SU-DHL-6 (cell line): ENCODE measurements around the gene ABCA13.

ENCODE experiments used
- H2AFZ ChIP-seq: fragments of 200-600 bp; sonication (generic); 2 replicates; pipeline ENCODE4 v1.6.1; 2014; ENCODE audit warnings: low read depth, mild to moderate bottlenecking, moderate library complexity, mixed read lengths, antibody characterized with exemption, low read length; ENCODE audit not compliant: severe bottlenecking
- H3F3A ChIP-seq: fragments of 200-600 bp; shearing (Covaris generic); 2 replicates; pipeline ENCODE4 v1.6.0; 2016; ENCODE audit warnings: antibody characterized with exemption, mild to moderate bottlenecking; ENCODE audit not compliant: insufficient read depth
- H3K27ac ChIP-seq: fragments of 200-600 bp; sonication (generic); 2 replicates; pipeline ENCODE4 v1.5.1; 2016; ENCODE audit warnings: low read depth, mild to moderate bottlenecking, low read length, moderate library complexity, mixed read lengths
- H3K27me3 ChIP-seq: fragments of 200-600 bp; sonication (generic), shearing (Covaris generic); 2 replicates; pipeline ENCODE4 v1.6.0; 2014; ENCODE audit warnings: mild to moderate bottlenecking, low read length
- H3K36me3 ChIP-seq: fragments of 200-600 bp; sonication (generic); 2 replicates; pipeline ENCODE4 v1.6.1; 2014; ENCODE audit warnings: mild to moderate bottlenecking, low read length, mixed read lengths
- H3K4me2 ChIP-seq: fragments of 300-600, 200-600 bp; shearing (Covaris generic), sonication (generic); 2 replicates; pipeline ENCODE4 v1.6.0; 2014; ENCODE audit warnings: low read length, low read depth, mild to moderate bottlenecking; ENCODE audit not compliant: poor library complexity, severe bottlenecking
- H3K4me3 ChIP-seq: fragments of 200-600 bp; sonication (generic); 2 replicates; pipeline ENCODE4 v1.5.1; 2014; ENCODE audit warnings: antibody characterized with exemption, low read length, mild to moderate bottlenecking, mixed read lengths; ENCODE audit not compliant: insufficient read depth, poor library complexity, severe bottlenecking
- H3K79me2 ChIP-seq: fragments of 200-600 bp; sonication (generic); 2 replicates; pipeline ENCODE4 v1.6.1; 2014; ENCODE audit warnings: mild to moderate bottlenecking, low read length, moderate library complexity; ENCODE audit not compliant: insufficient read depth
- H3K9ac ChIP-seq: fragments of 200-600 bp; sonication (generic); 2 replicates; pipeline ENCODE4 v1.7.0; 2014; ENCODE audit warnings: mild to moderate bottlenecking, low read length
- H3K9me2 ChIP-seq: fragments of 200-600 bp; sonication (generic); replicated peaks from 2 replicates; pipeline ENCODE4 v1.6.1; 2014; ENCODE audit warnings: low read length; ENCODE audit not compliant: insufficient read depth
- H3K9me3 ChIP-seq: fragments of 200-600 bp; sonication (generic); 2 replicates; pipeline ENCODE4 v1.6.1; 2014; ENCODE audit warnings: low read length, mixed read lengths; ENCODE audit not compliant: insufficient read depth
- H4K20me1 ChIP-seq: fragments of 200-600 bp; sonication (generic); 2 replicates; pipeline ENCODE4 v1.6.1; 2014; ENCODE audit warnings: low read depth, mild to moderate bottlenecking, antibody characterized with exemption, low read length, moderate library complexity, mixed read lengths
- EZH2phosphoT487 ChIP-seq: fragments of 200-600 bp; sonication (generic), shearing (Covaris generic); conservative IDR thresholded peaks from 2 replicates; pipeline ENCODE4 v1.6.1; 2018; ENCODE audit warnings: mild to moderate bottlenecking, antibody characterized with exemption, low read length, moderate library complexity, mixed read lengths
- TF ChIP-seq, protein P1 (sequence below): fragments of 200-600 bp; sonication (generic); IDR thresholded peaks from one replicate; pipeline ENCODE4 v1.5.1; 2017; ENCODE audit warnings: antibody characterized with exemption, mild to moderate bottlenecking, low read length, moderate library complexity; ENCODE audit not compliant: insufficient read depth, poor library complexity, severe bottlenecking

Gene ABCA13

DNA sequence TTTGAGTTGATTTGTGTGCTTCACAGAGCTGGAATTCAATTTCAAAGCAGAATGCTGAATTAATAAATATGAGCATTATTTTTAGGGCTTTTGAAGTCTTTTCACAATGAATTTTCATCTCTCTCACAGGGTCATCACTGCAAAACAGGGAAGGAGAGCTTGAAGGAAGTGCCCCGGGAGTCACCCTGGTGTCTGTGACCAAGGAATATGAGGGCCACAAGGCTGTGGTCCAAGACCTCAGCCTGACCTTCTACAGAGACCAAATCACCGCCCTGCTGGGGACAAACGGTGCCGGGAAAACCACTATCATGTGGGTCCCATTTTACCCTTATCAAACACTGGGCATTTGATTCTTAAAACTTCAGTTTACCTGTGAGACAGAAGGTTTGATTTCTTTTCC lies 217.7 kb downstream of the ABCA13 start:
- Histone ChIP-seq H3K27ac (no peak overlapping the region), H3K4me3 (no peak overlapping the region), H3F3A (no peaks in the 10 kb centered on the region), H2AFZ (no peak overlapping the region), H4K20me1 (no peaks in the 10 kb centered on the region), H3K79me2 (no peaks in the 10 kb centered on the region), H3K9me2 (no peaks in the 10 kb centered on the region), H3K4me2 (no peak overlapping the region), H3K27me3 (no peaks in the 10 kb centered on the region), H3K9me3 (no peaks in the 10 kb centered on the region), H3K36me3 (no peaks in the 10 kb centered on the region), H3K9ac (no peak overlapping the region)
- TF ChIP-seq EZH2phosphoT487 = no peak
- TF ChIP-seq, protein P1, sequence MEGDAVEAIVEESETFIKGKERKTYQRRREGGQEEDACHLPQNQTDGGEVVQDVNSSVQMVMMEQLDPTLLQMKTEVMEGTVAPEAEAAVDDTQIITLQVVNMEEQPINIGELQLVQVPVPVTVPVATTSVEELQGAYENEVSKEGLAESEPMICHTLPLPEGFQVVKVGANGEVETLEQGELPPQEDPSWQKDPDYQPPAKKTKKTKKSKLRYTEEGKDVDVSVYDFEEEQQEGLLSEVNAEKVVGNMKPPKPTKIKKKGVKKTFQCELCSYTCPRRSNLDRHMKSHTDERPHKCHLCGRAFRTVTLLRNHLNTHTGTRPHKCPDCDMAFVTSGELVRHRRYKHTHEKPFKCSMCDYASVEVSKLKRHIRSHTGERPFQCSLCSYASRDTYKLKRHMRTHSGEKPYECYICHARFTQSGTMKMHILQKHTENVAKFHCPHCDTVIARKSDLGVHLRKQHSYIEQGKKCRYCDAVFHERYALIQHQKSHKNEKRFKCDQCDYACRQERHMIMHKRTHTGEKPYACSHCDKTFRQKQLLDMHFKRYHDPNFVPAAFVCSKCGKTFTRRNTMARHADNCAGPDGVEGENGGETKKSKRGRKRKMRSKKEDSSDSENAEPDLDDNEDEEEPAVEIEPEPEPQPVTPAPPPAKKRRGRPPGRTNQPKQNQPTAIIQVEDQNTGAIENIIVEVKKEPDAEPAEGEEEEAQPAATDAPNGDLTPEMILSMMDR = no peak

DNA sequence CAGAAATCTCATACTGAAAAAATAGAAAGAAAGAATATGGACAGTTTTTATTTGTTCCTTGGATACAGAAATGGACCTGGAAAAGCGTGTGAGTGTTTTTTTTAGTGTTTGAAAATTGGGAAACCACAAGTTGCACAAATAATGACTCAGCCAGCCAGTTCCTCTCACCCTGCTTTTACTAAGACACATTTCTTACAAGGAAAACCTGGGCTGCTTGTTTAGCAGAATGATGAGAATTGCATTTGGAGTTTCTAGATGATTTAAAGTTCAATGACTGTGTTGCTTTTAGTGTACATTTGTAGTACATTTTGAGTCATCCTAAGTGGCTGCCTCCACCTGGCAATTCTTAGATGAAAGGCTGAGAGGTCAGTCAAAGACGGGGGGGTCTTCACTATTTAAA lies 218.7 kb downstream of the ABCA13 start:
- Histone ChIP-seq H3K27me3 (no peaks in the 10 kb centered on the region), H3K4me2 (no peak overlapping the region), H2AFZ (no peak overlapping the region), H3K9me3 (no peaks in the 10 kb centered on the region), H3K9me2 (no peaks in the 10 kb centered on the region), H3K9ac (no peak overlapping the region), H3K36me3 (no peaks in the 10 kb centered on the region), H3K27ac (no peak overlapping the region), H3K79me2 (no peaks in the 10 kb centered on the region), H3F3A (no peaks in the 10 kb centered on the region), H3K4me3 (no peak overlapping the region), H4K20me1 (no peaks in the 10 kb centered on the region)
- TF ChIP-seq, protein P1 = no peak
- TF ChIP-seq EZH2phosphoT487 = no peak

DNA sequence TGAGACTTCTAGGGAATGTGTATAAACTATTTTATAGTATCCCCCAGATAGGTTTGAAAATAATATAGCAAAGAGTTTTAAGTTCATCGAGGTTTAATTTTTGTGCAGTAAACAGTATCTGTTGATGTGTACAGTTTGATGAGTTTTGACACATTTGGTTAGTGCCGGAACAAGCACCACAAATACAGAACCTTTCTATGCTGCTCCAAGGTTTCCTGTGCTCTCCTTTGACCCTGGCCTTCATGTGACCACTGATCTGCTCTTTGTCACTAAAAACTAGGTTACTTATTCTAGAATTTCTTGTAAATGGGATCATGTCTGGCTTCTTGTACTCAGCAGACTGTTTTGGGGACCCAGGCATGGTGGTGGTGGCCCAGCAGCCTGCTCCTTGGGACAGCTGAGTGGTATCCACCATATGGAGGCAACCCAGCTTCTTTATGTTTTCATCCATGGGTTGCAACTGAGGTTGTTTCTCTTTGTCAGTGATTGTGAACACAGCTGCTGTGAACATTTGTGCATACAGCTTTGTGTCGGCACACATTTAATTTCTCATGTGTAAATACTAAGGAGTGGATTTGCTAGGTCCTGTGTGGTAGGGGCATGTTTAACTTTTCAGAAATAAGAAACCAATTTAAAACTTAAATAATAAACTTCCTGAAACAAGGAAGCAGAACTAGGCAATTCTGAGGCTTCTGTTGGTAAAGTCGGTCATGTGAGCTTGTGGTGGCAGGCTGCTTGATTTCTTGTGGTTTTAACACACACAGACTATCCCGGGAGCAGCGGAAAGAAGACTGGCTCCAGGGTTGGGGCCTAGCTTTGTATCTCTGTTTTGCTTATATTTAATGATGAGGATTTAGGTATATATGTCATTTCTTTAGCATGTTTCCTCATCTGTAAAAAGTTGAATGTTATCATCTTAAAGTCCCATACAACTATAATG lies 219.4 kb downstream of the ABCA13 start:
- Histone ChIP-seq H3K36me3 (no peaks in the 10 kb centered on the region), H3K27me3 (no peaks in the 10 kb centered on the region), H3K9me2 (no peaks in the 10 kb centered on the region), H3K79me2 (no peaks in the 10 kb centered on the region), H3K4me3 (no peak overlapping the region), H3K9ac (no peak overlapping the region), H4K20me1 (no peaks in the 10 kb centered on the region), H3K9me3 (no peaks in the 10 kb centered on the region), H2AFZ (no peak overlapping the region), H3K4me2 (no peak overlapping the region), H3F3A (no peaks in the 10 kb centered on the region), H3K27ac (no peak overlapping the region)
- TF ChIP-seq, protein P1 = no peak
